ENCODE data around the gene GBP3.

The GBP3 gene

GRCh38 chr1:89022167-89022959, at the start of gene GBP3:
TSS of gene GBP3 (minus strand) at chr1:89022866. CDS start at chr1:89020721, 2,145 bp downstream.
- H2AFZ ChIP-seq (ENCODE audit: low read depth, low read length, severe bottlenecking), result peak within 1 kb of the TSS; percentile 46
- H3K27ac ChIP-seq (ENCODE audit: low read depth, low read length), result no peak within 1 kb of the TSS

GRCh38 chr1:89070509-89070908, 47.8 kb upstream of the GBP3 start:
- H4K20me1 ChIP-seq (ENCODE audit: low read depth, low read length), result no peaks in the 10 kb centered on the region
- H3K9me2 ChIP-seq (replicated peaks; ENCODE audit: insufficient read depth, low read length), result no peaks in the 10 kb centered on the region
- H3K27me3 ChIP-seq (ENCODE audit: low read length), result no peaks in the 10 kb centered on the region
- no peak overlapping the region for H3K27ac ChIP-seq (ENCODE audit: low read depth, low read length)
- TF ChIP-seq EZH2phosphoT487 (conservative IDR thresholded peaks at IDR 0.05; ENCODE audit: low read length), result no peak
- no peak for TF ChIP-seq CTCF (IDR thresholded peaks at IDR 0.05; ENCODE audit: insufficient read depth, low read length, poor library complexity, severe bottlenecking)
- no peaks in the 10 kb centered on the region for H3K9me3 ChIP-seq (ENCODE audit: insufficient read depth, low read length)
- H3K36me3 ChIP-seq (ENCODE audit: low read length), result no peaks in the 10 kb centered on the region
- no peak overlapping the region for H2AFZ ChIP-seq (ENCODE audit: low read depth, low read length, severe bottlenecking)
- no peaks in the 10 kb centered on the region for H3F3A ChIP-seq (ENCODE audit: insufficient read depth)
- H3K4me2 ChIP-seq (ENCODE audit: low read depth, low read length, poor library complexity, severe bottlenecking), result no peak overlapping the region
- no peaks in the 10 kb centered on the region for H3K79me2 ChIP-seq (ENCODE audit: insufficient read depth, low read length)
- H3K4me3 ChIP-seq (ENCODE audit: insufficient read depth, low read length, poor library complexity, severe bottlenecking), result no peak overlapping the region
- no peak overlapping the region for H3K9ac ChIP-seq (ENCODE audit: low read length)

More at GRCh38 chr1:89022167-89022959, at the start of gene GBP3:
- Histone ChIP-seq H3K9me2 (replicated peaks; ENCODE audit: insufficient read depth, low read length) (no peaks in the 10 kb centered on the region), H3K9ac (ENCODE audit: low read length) (no peak within 1 kb of the TSS), H3F3A (ENCODE audit: insufficient read depth) (no peaks in the 10 kb centered on the region), H3K36me3 (ENCODE audit: low read length) (no peaks in the 10 kb centered on the region), H3K27me3 (ENCODE audit: low read length) (no peaks in the 10 kb centered on the region), H3K79me2 (ENCODE audit: insufficient read depth, low read length) (no peaks in the 10 kb centered on the region), H3K9me3 (ENCODE audit: insufficient read depth, low read length) (no peaks in the 10 kb centered on the region), H4K20me1 (ENCODE audit: low read depth, low read length) (no peaks in the 10 kb centered on the region), H3K4me2 (ENCODE audit: low read depth, low read length, poor library complexity, severe bottlenecking) (peak within 1 kb of the TSS; percentile 28), H3K4me3 (ENCODE audit: insufficient read depth, low read length, poor library complexity, severe bottlenecking) (no peak within 1 kb of the TSS)
- no peak for TF ChIP-seq EZH2phosphoT487 (conservative IDR thresholded peaks at IDR 0.05; ENCODE audit: low read length)

- Histone ChIP-seq H3F3A (ENCODE audit: insufficient read depth) (no peaks in the 10 kb centered on the region), H3K9ac (ENCODE audit: low read length) (no peak overlapping the region), H2AFZ (ENCODE audit: low read depth, low read length, severe bottlenecking) (no peak overlapping the region), H3K9me3 (ENCODE audit: insufficient read depth, low read length) (no peaks in the 10 kb centered on the region), H3K27ac (ENCODE audit: low read depth, low read length) (no peak overlapping the region), H3K79me2 (ENCODE audit: insufficient read depth, low read length) (no peaks in the 10 kb centered on the region), H3K4me3 (ENCODE audit: insufficient read depth, low read length, poor library complexity, severe bottlenecking) (no peak overlapping the region), H3K9me2 (replicated peaks; ENCODE audit: insufficient read depth, low read length) (no peaks in the 10 kb centered on the region), H3K4me2 (ENCODE audit: low read depth, low read length, poor library complexity, severe bottlenecking) (no peak overlapping the region), H3K36me3 (ENCODE audit: low read length) (no peaks in the 10 kb centered on the region), H4K20me1 (ENCODE audit: low read depth, low read length) (no peaks in the 10 kb centered on the region), H3K27me3 (ENCODE audit: low read length) (no peaks in the 10 kb centered on the region)
- TF ChIP-seq CTCF (IDR thresholded peaks at IDR 0.05; ENCODE audit: insufficient read depth, low read length, poor library complexity, severe bottlenecking), result no peak
- TF ChIP-seq EZH2phosphoT487 (conservative IDR thresholded peaks at IDR 0.05; ENCODE audit: low read length), result no peak
Observed at GRCh38 chr1:89069951-89070350, 47.3 kb upstream of the GBP3 start.

- H3K79me2 ChIP-seq (ENCODE audit: insufficient read depth, low read length), result no peaks in the 10 kb centered on the region
Observed at GRCh38 chr1:89068291-89068690, 45.6 kb upstream of the GBP3 start.

More at GRCh38 chr1:89068291-89068690, 45.6 kb upstream of the GBP3 start:
- Histone ChIP-seq H2AFZ (ENCODE audit: low read depth, low read length, severe bottlenecking) (no peak overlapping the region), H3K4me3 (ENCODE audit: insufficient read depth, low read length, poor library complexity, severe bottlenecking) (no peak overlapping the region), H3K9me2 (replicated peaks; ENCODE audit: insufficient read depth, low read length) (no peaks in the 10 kb centered on the region), H3K9ac (ENCODE audit: low read length) (no peak overlapping the region), H3K36me3 (ENCODE audit: low read length) (no peaks in the 10 kb centered on the region), H4K20me1 (ENCODE audit: low read depth, low read length) (no peaks in the 10 kb centered on the region), H3K27me3 (ENCODE audit: low read length) (no peaks in the 10 kb centered on the region), H3F3A (ENCODE audit: insufficient read depth) (no peaks in the 10 kb centered on the region), H3K9me3 (ENCODE audit: insufficient read depth, low read length) (no peaks in the 10 kb centered on the region), H3K4me2 (ENCODE audit: low read depth, low read length, poor library complexity, severe bottlenecking) (no peak overlapping the region), H3K27ac (ENCODE audit: low read depth, low read length) (no peak overlapping the region)
- no peak for TF ChIP-seq CTCF (IDR thresholded peaks at IDR 0.05; ENCODE audit: insufficient read depth, low read length, poor library complexity, severe bottlenecking)
- no peak for TF ChIP-seq EZH2phosphoT487 (conservative IDR thresholded peaks at IDR 0.05; ENCODE audit: low read length)

All from SU-DHL-6 (cell line).